GM12878 (cell line): ENCODE measurements around the gene RALGAPA2. TPM values are rescaled to one million over a fixed set of nuclear protein-coding genes. Genes with fewer than 3 reads are reported as not detected.

Experiments used
- ATAC-seq: fragments of 200-7000 bp; cut with Tn5 transposase; 3 replicates; pipeline ENCODE4 v1.9.1; 2020; ENCODE audit warnings: mild to moderate bottlenecking, moderate library complexity
- BruUV-seq: library from RNA; stranded (reverse); fragments of 400-500 nt; replicated peaks from 2 replicates; lab custom pipeline; 2021; lab: Mats Ljungman, UMichigan
- CTCF ChIA-PET: fragments of 300-600 bp; sonication (Branson Sonifier 250); formaldehyde crosslinking; extraction: SDS; loops from one replicate; lab custom pipeline; 2021; ENCODE audit warnings: inconsistent platforms; lab: Yijun Ruan, JAX
- POLR2A ChIA-PET: fragments of 350-600 bp; formaldehyde crosslinking; extraction: SDS; loops from one replicate; lab custom pipeline; 2021; ENCODE audit warnings: inconsistent platforms; lab: Charles Lee
- RAD21 ChIA-PET: fragments of 300-600 bp; sonication (Branson Sonifier 250); formaldehyde crosslinking; loops from one replicate; lab custom pipeline; 2023; ENCODE audit warnings: antibody characterized with exemption; ENCODE audit not compliant: unreplicated experiment; lab: Charles Lee
- SMC1A ChIA-PET: fragments of 300-600 bp; sonication (Branson Sonifier 250); formaldehyde crosslinking; loops from one replicate; lab custom pipeline; 2023; ENCODE audit not compliant: unreplicated experiment, uncharacterized antibody; lab: Charles Lee
- DNase-seq: peaks from one replicate; pipeline ENCODE4 v3.0.0-alpha.2; 2011; ENCODE audit warnings: low read depth, low spot score
- FAIRE-seq: peaks from 3 replicates; lab custom pipeline; 2011; peaks lifted over from hg19 to GRCh38; lab: Jason Lieb, UNC
- H2AFZ ChIP-seq: 2 replicates; pipeline ENCODE4 v1.6.0; 2011; ENCODE audit warnings: low read depth, low read length, control low read depth; ENCODE audit not compliant: control insufficient read depth
- H3K27ac ChIP-seq: 2 replicates; pipeline ENCODE4 v1.5.1; 2011; ENCODE audit warnings: control low read depth; ENCODE audit not compliant: control insufficient read depth, insufficient read depth
- H3K27me3 ChIP-seq, 2 experiments: replicated peaks in 1 of 2; 2 replicates each; pipeline versions ENCODE4 v1.6.0 to v1.6.1; 2011; ENCODE audit warnings: low read length in 1 of 2; ENCODE audit not compliant: control insufficient read depth in 2 of 2, insufficient read depth in 2 of 2
- H3K36me3 ChIP-seq, 2 experiments: 2 replicates each; pipeline ENCODE4 v1.5.1; 2011; ENCODE audit warnings: low read length in 1 of 2; ENCODE audit not compliant: control insufficient read depth in 2 of 2, insufficient read depth in 2 of 2
- H3K4me1 ChIP-seq: 2 replicates; pipeline ENCODE4 v1.6.1; 2011; ENCODE audit warnings: mild to moderate bottlenecking, low read length, moderate library complexity, mixed read lengths; ENCODE audit not compliant: control insufficient read depth, insufficient read depth
- H3K4me2 ChIP-seq: 2 replicates; pipeline ENCODE4 v1.6.0; 2011; ENCODE audit warnings: control low read depth; ENCODE audit not compliant: control insufficient read depth, insufficient read depth
- H3K4me3 ChIP-seq: fragments of 200-600 bp; sonication (generic); 2 replicates; pipeline ENCODE4 v1.5.1; 2016
- H3K79me2 ChIP-seq: 2 replicates; pipeline ENCODE4 v1.6.0; 2011; ENCODE audit warnings: low read length; ENCODE audit not compliant: control insufficient read depth, insufficient read depth
- H3K9ac ChIP-seq: 2 replicates; pipeline ENCODE4 v1.8.0; 2011; ENCODE audit warnings: low read length, control low read depth, mixed read lengths; ENCODE audit not compliant: control insufficient read depth, insufficient read depth
- H3K9me3 ChIP-seq: replicated peaks from 3 replicates; pipeline ENCODE4 v1.5.1; 2011; ENCODE audit warnings: mild to moderate bottlenecking, low read length; ENCODE audit not compliant: control insufficient read depth, insufficient read depth
- H4K20me1 ChIP-seq: 2 replicates; pipeline ENCODE4 v1.6.0; 2011; ENCODE audit not compliant: control insufficient read depth, insufficient read depth
- EED ChIP-seq: sonication (generic); IDR thresholded peaks from 2 replicates; pipeline ENCODE4 v1.6.1; 2016; ENCODE audit warnings: antibody characterized with exemption, low read depth
- HDGF ChIP-seq: fragments of 450-650 bp; IDR thresholded peaks from 2 replicates; pipeline ENCODE4 v1.6.1; 2016; ENCODE audit warnings: antibody characterized with exemption
- NR2C1 ChIP-seq: fragments of 450-650 bp; IDR thresholded peaks from 2 replicates; pipeline ENCODE4 v1.6.1; 2017; ENCODE audit warnings: antibody characterized with exemption, mild to moderate bottlenecking, moderate library complexity
- PKNOX1 ChIP-seq: fragments of 450-650 bp; IDR thresholded peaks from 2 replicates; pipeline ENCODE4 v1.6.1; 2016; ENCODE audit warnings: mild to moderate bottlenecking
- SIN3A ChIP-seq: IDR thresholded peaks from 2 replicates; pipeline ENCODE4 v1.6.1; 2012; ENCODE audit warnings: low read depth, low read length, improper control_type of control experiment
- SKIL ChIP-seq: fragments of 450-650 bp; IDR thresholded peaks from 2 replicates; pipeline ENCODE4 v1.6.1; 2017; ENCODE audit warnings: mild to moderate bottlenecking, low read depth, inconsistent platforms; ENCODE audit not compliant: poor library complexity, severe bottlenecking
- SPI1 ChIP-seq: IDR thresholded peaks from 2 replicates; pipeline ENCODE4 v1.6.1; 2011; ENCODE audit warnings: low read depth, mild to moderate bottlenecking, low read length, moderate library complexity, borderline replicate concordance; ENCODE audit not compliant: insufficient read depth
- ZBTB40 ChIP-seq: fragments of 450-650 bp; IDR thresholded peaks from 2 replicates; pipeline ENCODE4 v1.6.1; 2016; ENCODE audit warnings: mild to moderate bottlenecking, moderate library complexity, borderline replicate concordance
- WGBS: methylation state at CpG from one replicate; pipeline ENCODE4 v1.1.6; 2016; ENCODE audit warnings: low lambda C conversion rate; ENCODE audit not compliant: insufficient replicate concordance, insufficient coverage; ENCODE audit errors: missing lambda C conversion rate; 5-methylcytosine and 5-hydroxymethylcytosine counted together
- in situ Hi-C: fragments of 300-500 bp; cut with MboI; formaldehyde crosslinking; loops from 9 replicates; pipeline ENCODE4 v1.14.3; 2018; ENCODE audit warnings: mixed read lengths
- intact Hi-C: fragments of 100-400 bp; cut with micrococcal nuclease; formaldehyde crosslinking; loops from one replicate; pipeline ENCODE4 v1.14.2; 2022; ENCODE audit not compliant: unreplicated experiment
- polyA plus RNA-seq, 11 experiments: library from polyadenylated mRNA; depleted of rRNA in 4 of 11; unstranded in 6 of 11; stranded (reverse) in 5 of 11; fragments of >200 nt; fragmentation: Nextera tagmentation in 4 of 11; fragmentation: Illumina TruSeq in 1 of 11; extraction: Ambion mirVana in 4 of 11; extraction: Trizol in 1 of 11; gene quantifications; 1 replicate in 1 of 11; 2 replicates in 10 of 11; pipeline versions ENCODE4 v1.2.1 to v1.2.3, GENCODE V29; 2011 to 2016; ENCODE audit warnings: inconsistent platforms in 2 of 11, missing spikeins in 2 of 11, low read depth in 1 of 11
- total RNA-seq, 4 experiments: library from RNA; depleted of rRNA in 3 of 4; stranded (reverse); fragments of >200 nt in 3 of 4; fragmentation: Illumina TruSeq in 1 of 4; extraction: Trizol in 1 of 4; gene quantifications; 2 replicates each; pipeline versions ENCODE4 v1.2.1 to v1.2.3, GENCODE V29; 2013 to 2021

RALGAPA2 gene
- total and polyA plus RNA-seq, 10 of the 15 experiments (the other 5 are each of a cell fraction or from before 2014, with no cell fraction given): 2.9 to 29.4 (median 19.6) TPM

- Histone ChIP-seq H3K9me3 (no peaks in the 10 kb centered on the region), H3K79me2 (no peaks in the 10 kb centered on the region), H3K4me2 (no peak overlapping the region), H3K36me3 (no peaks in the 10 kb centered on the region), H3K27ac (no peak overlapping the region), H3K4me1 (no peaks in the 10 kb centered on the region), H3K27me3 (no peaks in the 10 kb centered on the region), H4K20me1 (no peaks in the 10 kb centered on the region), H3K9ac (no peak overlapping the region), H2AFZ (no peak overlapping the region), H3K4me3 (no peak overlapping the region)
- RAD21 ChIA-PET: interaction anchor here (1.0 kb wide), 1 partner anchor 13 kb away, joined by 3 read pairs; no protein-coding TSS in a partner anchor
- no TSS peak for BruUV-seq
- POLR2A ChIA-PET: interaction anchor here (1.0 kb wide), 1 partner anchor 13 kb away, joined by 3 read pairs; no protein-coding TSS in a partner anchor
- in situ Hi-C loops: no loop called here
- CTCF ChIA-PET: interaction anchor here (1.1 kb wide), 1 partner anchor 31 kb away, joined by 3 read pairs; no protein-coding TSS in a partner anchor
- DNase-seq: no peak
- WGBS: 96% methylated on average over 5 of the region's 5 CpGs
- intact Hi-C loops: no loop called here
- ATAC-seq: no peak
- TF ChIP-seq SPI1 (peak; percentile 54; the same call in 1 of the 2 replicates), PKNOX1 (no peak)
- SMC1A ChIA-PET: interaction anchor here (0.9 to 2.8 kb wide), 3 partner anchors 20 to 128 kb away, joined by 4 to 9 read pairs (median 4); no protein-coding TSS in a partner anchor
- no peak for FAIRE-seq
Measured at GRCh38 chr20:20432618-20433286, 279.7 kb downstream of the RALGAPA2 start.

GRCh38 chr20:20430066-20430465, 282.4 kb downstream of the RALGAPA2 start:
- no peaks in the 10 kb centered on the region for H3K27me3 ChIP-seq
- no peaks in the 10 kb centered on the region for H3K79me2 ChIP-seq
- DNase-seq (no peak), ATAC-seq (no peak), FAIRE-seq (no peak)
- 40% methylated on average over 3 of the region's 3 CpGs for WGBS
- H3K4me2 ChIP-seq: no peak overlapping the region
- intact Hi-C loops (no loop called here), in situ Hi-C loops (no loop called here)
- no peak overlapping the region for H3K4me3 ChIP-seq
- SMC1A ChIA-PET: no interaction called here
- no peaks in the 10 kb centered on the region for H3K36me3 ChIP-seq
- H3K4me1 ChIP-seq: peaks cover 4% of the 10 kb centered on the region; the same call in 1 of the 2 replicates
- POLR2A ChIA-PET: no interaction called here
- H3K9ac ChIP-seq: no peak overlapping the region
- no TSS peak for BruUV-seq
- no peak overlapping the region for H2AFZ ChIP-seq
- CTCF ChIA-PET: no interaction called here
- no peak overlapping the region for H3K27ac ChIP-seq
- H4K20me1 ChIP-seq: no peaks in the 10 kb centered on the region
- RAD21 ChIA-PET: no interaction called here
- no peaks in the 10 kb centered on the region for H3K9me3 ChIP-seq
- TF ChIP-seq SIN3A: no peak
- TF ChIP-seq EED: no peak
- TF ChIP-seq ZBTB40: no peak
- TF ChIP-seq NR2C1: no peak
- TF ChIP-seq HDGF: no peak
- TF ChIP-seq SKIL: no peak
